ENCODE measurements around the gene NTRK2.
A peak's percentile ranks its signal among the peaks of the same experiment; 100 is the strongest.

NTRK2 gene

DNA sequence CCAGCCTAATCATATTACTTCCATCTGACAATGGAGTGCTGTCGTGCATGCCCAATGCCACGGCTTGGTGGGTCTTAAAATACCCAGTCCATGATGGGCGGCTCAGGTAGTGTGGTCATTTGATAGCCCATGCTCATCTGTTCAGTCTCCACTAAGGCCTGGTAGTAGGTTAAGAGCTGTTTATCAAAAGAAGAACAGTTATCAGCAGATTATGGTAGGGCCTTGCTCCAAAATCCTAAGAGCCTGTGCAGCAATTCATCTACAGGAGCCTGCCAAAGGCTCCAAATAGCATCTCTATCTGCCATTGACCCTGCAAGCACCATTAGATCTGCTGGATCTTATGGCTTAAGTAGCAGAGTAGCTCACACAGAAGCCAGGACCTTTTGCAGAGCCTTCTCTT, 21.8 kb upstream of the NTRK2 start (continued):
- TF ChIP-seq, protein P1, sequence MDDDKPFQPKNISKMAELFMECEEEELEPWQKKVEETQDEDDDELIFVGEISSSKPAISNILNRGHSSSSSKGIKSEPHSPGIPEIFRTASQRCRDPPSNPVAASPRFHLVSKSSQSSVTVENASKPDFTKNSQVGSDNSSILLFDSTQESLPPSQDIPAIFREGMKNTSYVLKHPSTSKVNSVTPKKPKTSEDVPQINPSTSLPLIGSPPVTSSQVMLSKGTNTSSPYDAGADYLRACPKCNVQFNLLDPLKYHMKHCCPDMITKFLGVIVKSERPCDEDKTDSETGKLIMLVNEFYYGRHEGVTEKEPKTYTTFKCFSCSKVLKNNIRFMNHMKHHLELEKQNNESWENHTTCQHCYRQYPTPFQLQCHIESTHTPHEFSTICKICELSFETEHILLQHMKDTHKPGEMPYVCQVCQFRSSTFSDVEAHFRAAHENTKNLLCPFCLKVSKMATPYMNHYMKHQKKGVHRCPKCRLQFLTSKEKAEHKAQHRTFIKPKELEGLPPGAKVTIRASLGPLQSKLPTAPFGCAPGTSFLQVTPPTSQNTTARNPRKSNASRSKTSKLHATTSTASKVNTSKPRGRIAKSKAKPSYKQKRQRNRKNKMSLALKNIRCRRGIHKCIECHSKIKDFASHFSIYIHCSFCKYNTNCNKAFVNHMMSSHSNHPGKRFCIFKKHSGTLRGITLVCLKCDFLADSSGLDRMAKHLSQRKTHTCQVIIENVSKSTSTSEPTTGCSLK (tag by site-specific recombination; IDR thresholded peaks at IDR 0.05), result no peak

DNA sequence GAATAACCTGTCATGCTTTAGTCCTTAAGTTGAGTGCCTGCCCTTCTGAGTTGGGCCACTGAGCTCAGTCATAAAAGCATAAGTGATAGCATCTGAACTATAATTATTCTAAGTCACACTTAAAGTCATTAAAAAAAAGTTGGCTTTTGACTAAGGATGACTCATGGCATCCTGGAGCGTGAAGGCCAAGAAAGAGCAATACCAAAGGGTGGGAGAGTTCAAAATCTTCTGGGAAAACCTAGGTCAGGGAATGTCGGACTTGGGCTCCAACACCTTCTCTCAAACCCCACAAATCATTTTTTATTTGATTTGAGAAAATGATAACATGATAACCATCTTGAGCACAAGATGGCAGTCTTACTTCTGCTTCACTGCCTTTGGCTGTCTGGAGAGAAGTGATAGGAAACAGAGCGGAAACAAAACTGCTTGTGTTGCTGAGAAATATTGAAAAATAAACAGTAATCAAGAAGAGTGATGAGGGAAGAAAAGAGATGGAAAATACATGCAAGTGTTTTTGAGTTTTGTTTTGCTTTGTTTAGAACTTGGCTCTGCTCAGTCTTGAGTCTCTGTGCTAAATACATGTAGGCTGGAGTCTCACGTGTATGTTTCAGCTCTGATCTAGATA, 16.9 kb upstream of the NTRK2 start:
- ChIA-PET CTCF (interaction anchor here (0.6 to 1.2 kb wide), 4 partner anchors 16 to 256 kb away, joined by 3 to 9 read pairs (median 4); no protein-coding TSS in a partner anchor), POLR2A (no interaction called here)
- H3K4me1 ChIP-seq (ENCODE audit: control insufficient read depth, insufficient read depth, low read length), result no peaks in the 10 kb centered on the region
- no peaks in the 10 kb centered on the region for H3K36me3 ChIP-seq (ENCODE audit: control insufficient read depth in 2 of 2, insufficient read depth in 1 of 2, low read length in 2 of 2)
- no peak overlapping the region for H3K4me3 ChIP-seq (ENCODE audit: low read depth, low read length)
- TF ChIP-seq, protein P2, sequence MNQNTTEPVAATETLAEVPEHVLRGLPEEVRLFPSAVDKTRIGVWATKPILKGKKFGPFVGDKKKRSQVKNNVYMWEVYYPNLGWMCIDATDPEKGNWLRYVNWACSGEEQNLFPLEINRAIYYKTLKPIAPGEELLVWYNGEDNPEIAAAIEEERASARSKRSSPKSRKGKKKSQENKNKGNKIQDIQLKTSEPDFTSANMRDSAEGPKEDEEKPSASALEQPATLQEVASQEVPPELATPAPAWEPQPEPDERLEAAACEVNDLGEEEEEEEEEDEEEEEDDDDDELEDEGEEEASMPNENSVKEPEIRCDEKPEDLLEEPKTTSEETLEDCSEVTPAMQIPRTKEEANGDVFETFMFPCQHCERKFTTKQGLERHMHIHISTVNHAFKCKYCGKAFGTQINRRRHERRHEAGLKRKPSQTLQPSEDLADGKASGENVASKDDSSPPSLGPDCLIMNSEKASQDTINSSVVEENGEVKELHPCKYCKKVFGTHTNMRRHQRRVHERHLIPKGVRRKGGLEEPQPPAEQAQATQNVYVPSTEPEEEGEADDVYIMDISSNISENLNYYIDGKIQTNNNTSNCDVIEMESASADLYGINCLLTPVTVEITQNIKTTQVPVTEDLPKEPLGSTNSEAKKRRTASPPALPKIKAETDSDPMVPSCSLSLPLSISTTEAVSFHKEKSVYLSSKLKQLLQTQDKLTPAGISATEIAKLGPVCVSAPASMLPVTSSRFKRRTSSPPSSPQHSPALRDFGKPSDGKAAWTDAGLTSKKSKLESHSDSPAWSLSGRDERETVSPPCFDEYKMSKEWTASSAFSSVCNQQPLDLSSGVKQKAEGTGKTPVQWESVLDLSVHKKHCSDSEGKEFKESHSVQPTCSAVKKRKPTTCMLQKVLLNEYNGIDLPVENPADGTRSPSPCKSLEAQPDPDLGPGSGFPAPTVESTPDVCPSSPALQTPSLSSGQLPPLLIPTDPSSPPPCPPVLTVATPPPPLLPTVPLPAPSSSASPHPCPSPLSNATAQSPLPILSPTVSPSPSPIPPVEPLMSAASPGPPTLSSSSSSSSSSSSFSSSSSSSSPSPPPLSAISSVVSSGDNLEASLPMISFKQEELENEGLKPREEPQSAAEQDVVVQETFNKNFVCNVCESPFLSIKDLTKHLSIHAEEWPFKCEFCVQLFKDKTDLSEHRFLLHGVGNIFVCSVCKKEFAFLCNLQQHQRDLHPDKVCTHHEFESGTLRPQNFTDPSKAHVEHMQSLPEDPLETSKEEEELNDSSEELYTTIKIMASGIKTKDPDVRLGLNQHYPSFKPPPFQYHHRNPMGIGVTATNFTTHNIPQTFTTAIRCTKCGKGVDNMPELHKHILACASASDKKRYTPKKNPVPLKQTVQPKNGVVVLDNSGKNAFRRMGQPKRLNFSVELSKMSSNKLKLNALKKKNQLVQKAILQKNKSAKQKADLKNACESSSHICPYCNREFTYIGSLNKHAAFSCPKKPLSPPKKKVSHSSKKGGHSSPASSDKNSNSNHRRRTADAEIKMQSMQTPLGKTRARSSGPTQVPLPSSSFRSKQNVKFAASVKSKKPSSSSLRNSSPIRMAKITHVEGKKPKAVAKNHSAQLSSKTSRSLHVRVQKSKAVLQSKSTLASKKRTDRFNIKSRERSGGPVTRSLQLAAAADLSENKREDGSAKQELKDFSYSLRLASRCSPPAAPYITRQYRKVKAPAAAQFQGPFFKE (tag by site-specific recombination; IDR thresholded peaks at IDR 0.05; ENCODE audit: borderline replicate concordance), result no peak
- TF ChIP-seq, protein P3, sequence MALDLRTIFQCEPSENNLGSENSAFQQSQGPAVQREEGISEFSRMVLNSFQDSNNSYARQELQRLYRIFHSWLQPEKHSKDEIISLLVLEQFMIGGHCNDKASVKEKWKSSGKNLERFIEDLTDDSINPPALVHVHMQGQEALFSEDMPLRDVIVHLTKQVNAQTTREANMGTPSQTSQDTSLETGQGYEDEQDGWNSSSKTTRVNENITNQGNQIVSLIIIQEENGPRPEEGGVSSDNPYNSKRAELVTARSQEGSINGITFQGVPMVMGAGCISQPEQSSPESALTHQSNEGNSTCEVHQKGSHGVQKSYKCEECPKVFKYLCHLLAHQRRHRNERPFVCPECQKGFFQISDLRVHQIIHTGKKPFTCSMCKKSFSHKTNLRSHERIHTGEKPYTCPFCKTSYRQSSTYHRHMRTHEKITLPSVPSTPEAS (tag by site-specific recombination; IDR thresholded peaks at IDR 0.05), result no peak
- no peak for TF ChIP-seq ZNF701 (tag by site-specific recombination; IDR thresholded peaks at IDR 0.05)
- 0 out of 2 replicates have a peak, but pooled peaks have one; percentile 31 for TF ChIP-seq OSR2 (tag by site-specific recombination; IDR thresholded peaks at IDR 0.05)
- 0 out of 2 replicates have a peak, but pooled peaks have one; percentile 14 for TF ChIP-seq ZNF629 (tag by site-specific recombination; IDR thresholded peaks at IDR 0.05)
- TF ChIP-seq SP7 (tag by site-specific recombination; IDR thresholded peaks at IDR 0.05), result peak; percentile 76
- TF ChIP-seq, protein P4, sequence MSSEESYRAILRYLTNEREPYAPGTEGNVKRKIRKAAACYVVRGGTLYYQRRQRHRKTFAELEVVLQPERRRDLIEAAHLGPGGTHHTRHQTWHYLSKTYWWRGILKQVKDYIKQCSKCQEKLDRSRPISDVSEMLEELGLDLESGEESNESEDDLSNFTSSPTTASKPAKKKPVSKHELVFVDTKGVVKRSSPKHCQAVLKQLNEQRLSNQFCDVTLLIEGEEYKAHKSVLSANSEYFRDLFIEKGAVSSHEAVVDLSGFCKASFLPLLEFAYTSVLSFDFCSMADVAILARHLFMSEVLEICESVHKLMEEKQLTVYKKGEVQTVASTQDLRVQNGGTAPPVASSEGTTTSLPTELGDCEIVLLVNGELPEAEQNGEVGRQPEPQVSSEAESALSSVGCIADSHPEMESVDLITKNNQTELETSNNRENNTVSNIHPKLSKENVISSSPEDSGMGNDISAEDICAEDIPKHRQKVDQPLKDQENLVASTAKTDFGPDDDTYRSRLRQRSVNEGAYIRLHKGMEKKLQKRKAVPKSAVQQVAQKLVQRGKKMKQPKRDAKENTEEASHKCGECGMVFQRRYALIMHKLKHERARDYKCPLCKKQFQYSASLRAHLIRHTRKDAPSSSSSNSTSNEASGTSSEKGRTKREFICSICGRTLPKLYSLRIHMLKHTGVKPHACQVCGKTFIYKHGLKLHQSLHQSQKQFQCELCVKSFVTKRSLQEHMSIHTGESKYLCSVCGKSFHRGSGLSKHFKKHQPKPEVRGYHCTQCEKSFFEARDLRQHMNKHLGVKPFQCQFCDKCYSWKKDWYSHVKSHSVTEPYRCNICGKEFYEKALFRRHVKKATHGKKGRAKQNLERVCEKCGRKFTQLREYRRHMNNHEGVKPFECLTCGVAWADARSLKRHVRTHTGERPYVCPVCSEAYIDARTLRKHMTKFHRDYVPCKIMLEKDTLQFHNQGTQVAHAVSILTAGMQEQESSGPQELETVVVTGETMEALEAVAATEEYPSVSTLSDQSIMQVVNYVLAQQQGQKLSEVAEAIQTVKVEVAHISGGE (tag by site-specific recombination; conservative IDR thresholded peaks at IDR 0.05; ENCODE audit: low read depth), result no peak
- TF ChIP-seq, protein P5, sequence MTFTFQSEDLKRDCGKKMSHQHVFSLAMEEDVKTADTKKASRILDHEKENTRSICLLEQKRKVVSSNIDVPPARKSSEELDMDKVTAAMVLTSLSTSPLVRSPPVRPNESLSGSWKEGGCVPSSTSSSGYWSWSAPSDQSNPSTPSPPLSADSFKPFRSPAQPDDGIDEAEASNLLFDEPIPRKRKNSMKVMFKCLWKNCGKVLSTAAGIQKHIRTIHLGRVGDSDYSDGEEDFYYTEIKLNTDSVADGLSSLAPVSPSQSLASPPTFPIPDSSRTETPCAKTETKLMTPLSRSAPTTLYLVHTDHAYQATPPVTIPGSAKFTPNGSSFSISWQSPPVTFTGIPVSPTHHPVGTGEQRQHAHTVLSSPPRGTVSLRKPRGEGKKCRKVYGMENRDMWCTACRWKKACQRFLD (tag by site-specific recombination; IDR thresholded peaks at IDR 0.05), result no peak
- H3K27ac ChIP-seq (ENCODE audit: extremely low read depth, low read depth, low read length), result no peak overlapping the region
- H3K9me3 ChIP-seq (ENCODE audit: control insufficient read depth, insufficient read depth, low read depth, low read length), result no peaks in the 10 kb centered on the region

Measured in HEK293 (cell line).